Astrocyte of the cerebellum (primary cell): ENCODE data around the gene NSMCE1.

ENCODE experiments used
- DNase-seq: peaks from one replicate; pipeline ENCODE4 v3.0.0-alpha.2; 2011; ENCODE audit warnings: low read depth
- H3K4me3 ChIP-seq: 2 replicates; pipeline ENCODE4 v1.5.1; 2011; ENCODE audit warnings: mild to moderate bottlenecking, low read depth, low read length, moderate library complexity
- CTCF ChIP-seq: IDR thresholded peaks from 2 replicates; pipeline ENCODE4 v1.5.1; 2012; ENCODE audit warnings: low read length, low read depth, moderate library complexity, mild to moderate bottlenecking; ENCODE audit errors: missing control alignments
- in situ Hi-C: cut with HindIII; loops from 2 replicates; pipeline ENCODE4 v1.10.0; 2017; ENCODE audit warnings: low sequenced_read_pairs

Gene NSMCE1

GRCh38 chr16:27223226-27223610 is 45.4 kb downstream of the NSMCE1 start:
- DNase-seq, result no peak
- in situ Hi-C loops, result no loop called here
- H3K4me3 ChIP-seq, result no peak overlapping the region
- no peak for TF ChIP-seq CTCF

- DNase-seq, result no peak
- no peak overlapping the region for H3K4me3 ChIP-seq
- TF ChIP-seq CTCF, result no peak
- in situ Hi-C loops, result no loop called here
These were observed 46.0 kb downstream of the NSMCE1 start for GRCh38 chr16:27222249-27223225.

DNA sequence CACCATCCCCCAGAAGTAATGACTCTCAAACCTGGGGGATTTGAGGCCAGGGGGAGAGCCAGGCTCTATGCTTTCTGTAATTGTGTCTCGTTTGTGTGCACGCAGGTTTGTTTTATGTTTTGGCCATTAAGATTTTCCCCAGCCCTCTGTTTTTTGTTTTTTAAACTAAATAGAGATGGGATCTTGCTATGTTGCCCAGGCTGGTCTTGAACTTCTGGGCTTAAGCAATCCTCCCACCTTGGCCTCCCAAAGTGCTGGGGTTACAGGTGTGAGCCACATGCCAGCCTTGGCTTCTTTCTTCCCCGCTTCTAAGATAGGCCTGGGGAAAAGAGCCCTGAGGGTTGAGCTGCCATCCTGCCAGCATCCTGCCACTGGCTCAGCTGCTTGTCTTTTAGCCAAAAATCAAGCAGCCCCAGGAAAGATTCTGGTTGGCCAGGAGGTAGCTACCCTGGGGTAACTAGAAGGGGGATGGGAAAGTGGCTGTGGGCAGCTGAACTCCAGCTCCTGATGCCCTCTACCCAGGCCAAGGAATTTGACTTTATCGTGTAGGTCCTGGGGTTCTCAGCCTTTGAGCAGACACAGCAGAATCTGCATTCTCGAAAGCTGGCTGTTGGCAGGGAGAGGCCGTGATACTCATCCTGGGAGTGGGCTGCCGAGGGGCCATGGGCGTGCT is 46.9 kb downstream of the NSMCE1 start:
- TF ChIP-seq CTCF, result no peak
- in situ Hi-C loops, result no loop called here
- DNase-seq, result no peak
- no peak overlapping the region for H3K4me3 ChIP-seq

DNA sequence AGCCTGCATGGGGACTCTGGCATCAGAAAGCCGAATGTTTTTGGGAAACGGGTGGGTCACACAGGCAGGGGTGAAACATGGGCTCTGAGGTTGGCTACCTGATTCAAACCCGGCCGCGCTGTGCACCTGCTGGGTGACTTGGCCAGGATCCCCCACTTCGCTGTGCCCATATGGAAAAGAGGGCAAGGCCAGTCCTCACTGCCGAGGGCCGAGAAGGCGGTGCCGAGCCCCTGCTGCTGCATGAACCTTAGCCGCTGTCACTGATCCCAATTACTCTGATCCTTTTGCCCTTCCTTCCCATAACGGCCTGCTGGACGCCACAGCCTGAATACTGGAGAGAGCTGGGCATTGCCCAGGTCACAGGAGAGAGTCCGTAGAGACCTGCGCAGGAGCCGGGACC is 47.6 kb downstream of the NSMCE1 start:
- no peak overlapping the region for H3K4me3 ChIP-seq
- in situ Hi-C loops, result no loop called here
- no peak for DNase-seq
- no peak for TF ChIP-seq CTCF

DNA sequence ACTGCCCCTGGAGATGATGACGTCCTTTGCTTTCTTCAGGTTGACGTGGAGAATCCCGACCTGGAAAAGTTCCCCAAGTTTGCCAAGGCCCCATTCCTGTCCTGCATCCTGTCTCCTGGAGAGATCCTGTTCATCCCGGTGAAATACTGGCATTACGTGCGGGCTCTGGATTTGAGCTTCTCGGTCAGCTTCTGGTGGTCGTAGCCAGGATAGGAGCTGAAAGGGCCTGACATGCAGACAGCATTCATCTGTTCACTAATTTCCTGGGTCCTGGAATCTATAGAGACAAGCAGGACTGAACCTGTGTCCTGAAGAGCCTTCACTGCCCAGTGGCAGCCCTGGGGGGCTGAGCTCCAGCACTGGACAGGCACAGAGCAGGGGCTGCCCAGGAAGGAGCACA is 48.0 kb downstream of the NSMCE1 start:
- no peak for TF ChIP-seq CTCF
- in situ Hi-C loops, result no loop called here
- no peak for DNase-seq

GRCh38 chr16:27220120-27220519 is 48.5 kb downstream of the NSMCE1 start:
- TF ChIP-seq CTCF, result no peak
- H3K4me3 ChIP-seq, result no peak overlapping the region
- in situ Hi-C loops, result no loop called here
- DNase-seq, result no peak

More for the DNA sequence above, 48.0 kb downstream of the NSMCE1 start:
- no peak overlapping the region for H3K4me3 ChIP-seq
